WTC11 (cell line): ENCODE measurements around the gene TRIM38.

ENCODE experiments used
- CBFB ChIP-seq: sonication (generic); formaldehyde crosslinking; IDR thresholded peaks from 2 replicates; pipeline ENCODE4 v1.8.1; 2022; ENCODE audit warnings: mild to moderate bottlenecking, low read depth, missing genetic modification reagents
- KAT7 ChIP-seq: sonication (generic); formaldehyde crosslinking; IDR thresholded peaks from 2 replicates; pipeline ENCODE4 v1.8.1; 2023; ENCODE audit warnings: missing genetic modification reagents, mild to moderate bottlenecking, borderline replicate concordance
- TF ChIP-seq, protein P1 (sequence below): fragments of 200-600 bp; IDR thresholded peaks from 2 replicates; pipeline ENCODE4 v1.8.0; 2022; ENCODE audit warnings: antibody characterized with exemption
- TF ChIP-seq, protein P2 (sequence below): sonication (generic); formaldehyde crosslinking; IDR thresholded peaks from 2 replicates; pipeline ENCODE4 v1.8.1; 2022; ENCODE audit warnings: missing genetic modification reagents, borderline replicate concordance

DNA sequence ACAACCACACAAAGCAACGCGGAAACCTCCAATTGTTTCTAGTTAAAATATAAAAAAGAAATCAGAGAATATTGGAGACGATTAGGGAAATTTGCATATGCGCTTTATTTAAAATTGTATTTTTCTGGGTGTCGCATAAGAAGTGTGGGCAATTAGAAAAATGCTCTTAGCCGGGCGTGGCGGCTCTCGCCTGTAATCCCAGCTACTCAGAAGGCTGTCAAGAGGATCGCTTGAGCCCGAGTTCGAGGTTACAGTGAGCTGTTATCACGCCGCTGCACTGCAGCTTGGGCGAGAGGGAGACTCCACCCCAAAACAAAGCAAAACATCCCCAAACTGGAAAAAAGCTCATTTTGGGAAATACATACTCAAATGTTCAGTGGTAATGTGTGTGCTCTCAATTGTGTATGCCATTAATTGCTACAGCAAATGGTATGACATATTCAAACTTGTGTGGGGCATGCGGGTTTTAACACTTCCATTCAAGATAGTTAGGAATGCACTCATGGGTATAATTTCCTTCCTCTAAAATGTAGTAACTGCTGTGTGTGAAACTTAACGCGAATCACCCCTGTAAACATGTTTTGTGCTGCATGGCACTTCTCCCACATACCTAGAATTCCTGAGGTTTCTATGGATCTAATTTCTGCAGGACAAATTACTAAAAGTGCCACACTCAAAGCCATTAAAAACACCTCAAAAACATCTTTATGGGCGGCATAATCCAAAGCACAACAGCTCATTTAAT, 69.9 kb downstream of the TRIM38 start:
- no peak for TF ChIP-seq KAT7 (CRISPR knock-in tag)
- TF ChIP-seq, protein P1, sequence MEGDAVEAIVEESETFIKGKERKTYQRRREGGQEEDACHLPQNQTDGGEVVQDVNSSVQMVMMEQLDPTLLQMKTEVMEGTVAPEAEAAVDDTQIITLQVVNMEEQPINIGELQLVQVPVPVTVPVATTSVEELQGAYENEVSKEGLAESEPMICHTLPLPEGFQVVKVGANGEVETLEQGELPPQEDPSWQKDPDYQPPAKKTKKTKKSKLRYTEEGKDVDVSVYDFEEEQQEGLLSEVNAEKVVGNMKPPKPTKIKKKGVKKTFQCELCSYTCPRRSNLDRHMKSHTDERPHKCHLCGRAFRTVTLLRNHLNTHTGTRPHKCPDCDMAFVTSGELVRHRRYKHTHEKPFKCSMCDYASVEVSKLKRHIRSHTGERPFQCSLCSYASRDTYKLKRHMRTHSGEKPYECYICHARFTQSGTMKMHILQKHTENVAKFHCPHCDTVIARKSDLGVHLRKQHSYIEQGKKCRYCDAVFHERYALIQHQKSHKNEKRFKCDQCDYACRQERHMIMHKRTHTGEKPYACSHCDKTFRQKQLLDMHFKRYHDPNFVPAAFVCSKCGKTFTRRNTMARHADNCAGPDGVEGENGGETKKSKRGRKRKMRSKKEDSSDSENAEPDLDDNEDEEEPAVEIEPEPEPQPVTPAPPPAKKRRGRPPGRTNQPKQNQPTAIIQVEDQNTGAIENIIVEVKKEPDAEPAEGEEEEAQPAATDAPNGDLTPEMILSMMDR, result no peak
- TF ChIP-seq, protein P2, sequence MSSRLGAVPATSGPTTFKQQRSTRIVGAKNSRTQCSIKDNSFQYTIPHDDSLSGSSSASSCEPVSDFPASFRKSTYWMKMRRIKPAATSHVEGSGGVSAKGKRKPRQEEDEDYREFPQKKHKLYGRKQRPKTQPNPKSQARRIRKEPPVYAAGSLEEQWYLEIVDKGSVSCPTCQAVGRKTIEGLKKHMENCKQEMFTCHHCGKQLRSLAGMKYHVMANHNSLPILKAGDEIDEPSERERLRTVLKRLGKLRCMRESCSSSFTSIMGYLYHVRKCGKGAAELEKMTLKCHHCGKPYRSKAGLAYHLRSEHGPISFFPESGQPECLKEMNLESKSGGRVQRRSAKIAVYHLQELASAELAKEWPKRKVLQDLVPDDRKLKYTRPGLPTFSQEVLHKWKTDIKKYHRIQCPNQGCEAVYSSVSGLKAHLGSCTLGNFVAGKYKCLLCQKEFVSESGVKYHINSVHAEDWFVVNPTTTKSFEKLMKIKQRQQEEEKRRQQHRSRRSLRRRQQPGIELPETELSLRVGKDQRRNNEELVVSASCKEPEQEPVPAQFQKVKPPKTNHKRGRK (CRISPR knock-in tag), result no peak
- no peak for TF ChIP-seq CBFB (CRISPR knock-in tag)
